Tibial artery (tissue), 4 donors: ENCODE data around the gene PHOX2B.

ENCODE experiments used
- DNase-seq, 2 donors: peaks; one replicate each; pipeline ENCODE4 v3.0.0-alpha.2; 2019
- H3K27ac ChIP-seq, 2 donors: fragments of 200-600 bp; sonication (generic) in 1 of 2; 1 replicate in 1 of 2; 2 replicates in 1 of 2; pipeline ENCODE4 v1.5.1; 2018 to 2019; ENCODE audit warnings: mild to moderate bottlenecking in 1 of 2
- H3K27me3 ChIP-seq, 2 donors: fragments of 200-600 bp; sonication (generic) in 1 of 2; one replicate each; pipeline versions ENCODE4 v1.5.1 to v1.6.0; 2016 to 2019
- H3K36me3 ChIP-seq, 3 donors: fragments of 200-600 bp; sonication (generic) in 2 of 3; one replicate each; pipeline ENCODE4 v1.5.1; 2016 to 2019; ENCODE audit warnings: mild to moderate bottlenecking in 2 of 3
- H3K4me1 ChIP-seq, 4 donors: fragments of 200-600 bp; sonication (generic) in 2 of 4; 1 replicate in 3 of 4; 2 replicates in 1 of 4; pipeline ENCODE4 v1.5.1; 2016 to 2019
- H3K4me3 ChIP-seq, 2 donors: fragments of 200-600 bp; sonication (generic) in 1 of 2; 1 replicate in 1 of 2; 2 replicates in 1 of 2; pipeline ENCODE4 v1.5.1; 2018 to 2019; ENCODE audit warnings: mild to moderate bottlenecking in 2 of 2
- H3K9me3 ChIP-seq, 3 donors: fragments of 200-600 bp; sonication (generic) in 1 of 3; one replicate each; pipeline ENCODE4 v1.5.1; 2016 to 2019
- CTCF ChIP-seq, 2 experiments: fragments of 200-600 bp in 1 of 2; fragments of 450-650 bp in 1 of 2; IDR thresholded peaks; one replicate each; pipeline ENCODE4 v1.5.1; 2017 to 2019; ENCODE audit warnings: antibody characterized with exemption in 2 of 2, mild to moderate bottlenecking in 1 of 2, moderate library complexity in 1 of 2
- intact Hi-C: fragments of 100-400 bp; cut with DNase I; formaldehyde crosslinking; loops from one replicate; pipeline ENCODE4 v1.15.0; 2023; ENCODE audit warnings: low total_unique reads

Gene PHOX2B

GRCh38 chr4:41748571-41749475 lies at the start of gene PHOX2B:
Gene PHOX2B (minus strand): TSS chr4:41748725. CDS start chr4:41748610, 115 bp downstream.
- no peak for DNase-seq
- no peak within 1 kb of the TSS for H3K4me3 ChIP-seq
- H3K4me1 ChIP-seq = peaks cover 0 to 35% (median 14%) of the 10 kb centered on the region in 4 donors
- intact Hi-C loops = no loop called here
- H3K27me3 ChIP-seq = peaks cover 5 to 86% of the 10 kb centered on the region in 2 donors
- H3K27ac ChIP-seq = no peak within 1 kb of the TSS
- TF ChIP-seq CTCF (IDR thresholded peaks at IDR 0.05) = no peak
- no peaks in the 10 kb centered on the region for H3K36me3 ChIP-seq
- peaks cover 0 to 9% (median 5%) of the 10 kb centered on the region in 3 donors for H3K9me3 ChIP-seq

GRCh38 chr4:41797260-41797659 lies 48.7 kb upstream of the PHOX2B start:
- no peak for DNase-seq

GRCh38 chr4:41796545-41797210 lies 48.2 kb upstream of the PHOX2B start:
- H3K36me3 ChIP-seq = no peaks in the 10 kb centered on the region
- peaks cover 0 to 13% of the 10 kb centered on the region in 2 donors for H3K27me3 ChIP-seq
- intact Hi-C loops = no loop called here
- no peaks in the 10 kb centered on the region for H3K4me1 ChIP-seq
- H3K4me3 ChIP-seq = no peak overlapping the region
- H3K27ac ChIP-seq = no peak overlapping the region
- no peak for TF ChIP-seq CTCF (IDR thresholded peaks at IDR 0.05)
- DNase-seq = no peak
- no peaks in the 10 kb centered on the region for H3K9me3 ChIP-seq

More at GRCh38 chr4:41797260-41797659, 48.7 kb upstream of the PHOX2B start:
- Histone ChIP-seq H3K27ac (no peak overlapping the region), H3K4me3 (no peak overlapping the region), H3K36me3 (no peaks in the 10 kb centered on the region), H3K9me3 (no peaks in the 10 kb centered on the region), H3K27me3 (peaks cover 0 to 13% of the 10 kb centered on the region in 2 donors), H3K4me1 (no peaks in the 10 kb centered on the region)
- intact Hi-C loops = no loop called here
- no peak for TF ChIP-seq CTCF (IDR thresholded peaks at IDR 0.05)

GRCh38 chr4:41795796-41796385 lies 47.4 kb upstream of the PHOX2B start:
- no peak overlapping the region for H3K4me3 ChIP-seq
- H3K36me3 ChIP-seq = no peaks in the 10 kb centered on the region
- DNase-seq = no peak
- no peak overlapping the region for H3K27ac ChIP-seq
- H3K27me3 ChIP-seq = peaks cover 0 to 17% of the 10 kb centered on the region in 2 donors
- no peaks in the 10 kb centered on the region for H3K4me1 ChIP-seq
- intact Hi-C loops = loop anchor here (1.0 kb wide), 1 partner anchor 9 kb away; no protein-coding TSS in a partner anchor
- no peaks in the 10 kb centered on the region for H3K9me3 ChIP-seq
- TF ChIP-seq CTCF (IDR thresholded peaks at IDR 0.05) = no peak

GRCh38 chr4:41792166-41792565 lies 43.6 kb upstream of the PHOX2B start:
- intact Hi-C loops = no loop called here
- Histone ChIP-seq H3K4me1 (no peaks in the 10 kb centered on the region), H3K27me3 (peaks cover 0 to 8% of the 10 kb centered on the region in 2 donors), H3K36me3 (no peaks in the 10 kb centered on the region), H3K27ac (no peak overlapping the region), H3K4me3 (no peak overlapping the region), H3K9me3 (no peaks in the 10 kb centered on the region)
- TF ChIP-seq CTCF (IDR thresholded peaks at IDR 0.05) = no peak
- no peak for DNase-seq
